ENCODE data around the gene RHOF. TPM values are rescaled to one million over a fixed set of nuclear protein-coding genes. Genes with fewer than 3 reads are reported as not detected.

Gene RHOF
- total RNA-seq, 1 experiment from 2014 or later = 71.8 TPM

GRCh38 chr12:121755591-121755990 lies 37.9 kb downstream of the RHOF start:
- DNase-seq (ENCODE audit: low read depth, low spot score) (no peak), ATAC-seq (no peak)
- BruUV-seq (replicated peaks) = no TSS peak
- CTCF ChIA-PET = no interaction called here
- in situ Hi-C loops (cut with HindIII; ENCODE audit: low pct_unique_long_range_greater_than_20kb, low sequenced_read_pairs) (no loop called here), intact Hi-C loops (cut with micrococcal nuclease; ENCODE audit: unreplicated experiment) (no loop called here)
- POLR2A ChIA-PET = no interaction called here
- Histone ChIP-seq H3K9me3 (ENCODE audit: control insufficient read depth, insufficient read depth, low read depth, low read length) (no peaks in the 10 kb centered on the region), H3K27me3 (ENCODE audit: control insufficient read depth, insufficient read depth, low read length) (no peaks in the 10 kb centered on the region), H3K27ac (ENCODE audit: low read length) (no peak overlapping the region), H3K36me3 (ENCODE audit: control insufficient read depth, insufficient read depth, low read length) (no peaks in the 10 kb centered on the region), H3K4me3 (ENCODE audit: low read depth in 2 of 2, low read length in 2 of 2) (no peak overlapping the region), H3K4me1 (ENCODE audit: control insufficient read depth, insufficient read depth, low read length) (no peaks in the 10 kb centered on the region)
- no peak for TF ChIP-seq POLR2AphosphoS5 (IDR thresholded peaks at IDR 0.05; ENCODE audit: low read depth, low read length)
- TF ChIP-seq TCF7L2 (IDR thresholded peaks at IDR 0.05; ENCODE audit: low read depth, low read length) = no peak
- TF ChIP-seq, protein P1, sequence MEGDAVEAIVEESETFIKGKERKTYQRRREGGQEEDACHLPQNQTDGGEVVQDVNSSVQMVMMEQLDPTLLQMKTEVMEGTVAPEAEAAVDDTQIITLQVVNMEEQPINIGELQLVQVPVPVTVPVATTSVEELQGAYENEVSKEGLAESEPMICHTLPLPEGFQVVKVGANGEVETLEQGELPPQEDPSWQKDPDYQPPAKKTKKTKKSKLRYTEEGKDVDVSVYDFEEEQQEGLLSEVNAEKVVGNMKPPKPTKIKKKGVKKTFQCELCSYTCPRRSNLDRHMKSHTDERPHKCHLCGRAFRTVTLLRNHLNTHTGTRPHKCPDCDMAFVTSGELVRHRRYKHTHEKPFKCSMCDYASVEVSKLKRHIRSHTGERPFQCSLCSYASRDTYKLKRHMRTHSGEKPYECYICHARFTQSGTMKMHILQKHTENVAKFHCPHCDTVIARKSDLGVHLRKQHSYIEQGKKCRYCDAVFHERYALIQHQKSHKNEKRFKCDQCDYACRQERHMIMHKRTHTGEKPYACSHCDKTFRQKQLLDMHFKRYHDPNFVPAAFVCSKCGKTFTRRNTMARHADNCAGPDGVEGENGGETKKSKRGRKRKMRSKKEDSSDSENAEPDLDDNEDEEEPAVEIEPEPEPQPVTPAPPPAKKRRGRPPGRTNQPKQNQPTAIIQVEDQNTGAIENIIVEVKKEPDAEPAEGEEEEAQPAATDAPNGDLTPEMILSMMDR (IDR thresholded peaks at IDR 0.05) = no peak
- TF ChIP-seq, protein P2, sequence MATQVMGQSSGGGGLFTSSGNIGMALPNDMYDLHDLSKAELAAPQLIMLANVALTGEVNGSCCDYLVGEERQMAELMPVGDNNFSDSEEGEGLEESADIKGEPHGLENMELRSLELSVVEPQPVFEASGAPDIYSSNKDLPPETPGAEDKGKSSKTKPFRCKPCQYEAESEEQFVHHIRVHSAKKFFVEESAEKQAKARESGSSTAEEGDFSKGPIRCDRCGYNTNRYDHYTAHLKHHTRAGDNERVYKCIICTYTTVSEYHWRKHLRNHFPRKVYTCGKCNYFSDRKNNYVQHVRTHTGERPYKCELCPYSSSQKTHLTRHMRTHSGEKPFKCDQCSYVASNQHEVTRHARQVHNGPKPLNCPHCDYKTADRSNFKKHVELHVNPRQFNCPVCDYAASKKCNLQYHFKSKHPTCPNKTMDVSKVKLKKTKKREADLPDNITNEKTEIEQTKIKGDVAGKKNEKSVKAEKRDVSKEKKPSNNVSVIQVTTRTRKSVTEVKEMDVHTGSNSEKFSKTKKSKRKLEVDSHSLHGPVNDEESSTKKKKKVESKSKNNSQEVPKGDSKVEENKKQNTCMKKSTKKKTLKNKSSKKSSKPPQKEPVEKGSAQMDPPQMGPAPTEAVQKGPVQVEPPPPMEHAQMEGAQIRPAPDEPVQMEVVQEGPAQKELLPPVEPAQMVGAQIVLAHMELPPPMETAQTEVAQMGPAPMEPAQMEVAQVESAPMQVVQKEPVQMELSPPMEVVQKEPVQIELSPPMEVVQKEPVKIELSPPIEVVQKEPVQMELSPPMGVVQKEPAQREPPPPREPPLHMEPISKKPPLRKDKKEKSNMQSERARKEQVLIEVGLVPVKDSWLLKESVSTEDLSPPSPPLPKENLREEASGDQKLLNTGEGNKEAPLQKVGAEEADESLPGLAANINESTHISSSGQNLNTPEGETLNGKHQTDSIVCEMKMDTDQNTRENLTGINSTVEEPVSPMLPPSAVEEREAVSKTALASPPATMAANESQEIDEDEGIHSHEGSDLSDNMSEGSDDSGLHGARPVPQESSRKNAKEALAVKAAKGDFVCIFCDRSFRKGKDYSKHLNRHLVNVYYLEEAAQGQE (IDR thresholded peaks at IDR 0.05; ENCODE audit: insufficient read depth in 1 of 2, low read depth in 2 of 2, low read length in 1 of 2) = no peak
- TF ChIP-seq SIN3A (IDR thresholded peaks at IDR 0.05; ENCODE audit: borderline replicate concordance, insufficient read depth, low read depth, low read length) = no peak

DNA sequence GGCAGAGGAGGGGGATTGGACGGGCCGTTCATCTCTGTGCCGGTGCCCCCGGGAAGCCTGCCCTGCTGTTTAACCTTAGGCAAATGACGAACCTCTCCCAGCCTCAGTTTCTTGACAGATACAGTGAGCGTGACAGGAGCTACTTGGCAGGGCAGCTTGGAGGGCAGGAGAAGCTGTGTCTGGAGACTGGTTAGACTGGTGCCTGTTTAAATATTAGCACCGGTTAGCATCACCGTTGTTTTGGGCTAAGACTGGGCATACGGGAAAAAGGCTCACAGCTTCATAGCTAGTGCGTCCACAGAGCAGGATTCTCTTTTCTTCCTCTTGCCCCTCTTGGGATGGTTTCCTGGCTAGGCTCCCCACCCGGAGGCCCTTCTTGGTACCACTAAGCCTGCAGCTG lies 38.7 kb downstream of the RHOF start:
- no peaks in the 10 kb centered on the region for H3K9me3 ChIP-seq (ENCODE audit: control insufficient read depth, insufficient read depth, low read depth, low read length)
- H3K27ac ChIP-seq (ENCODE audit: low read length) = no peak overlapping the region
- intact Hi-C loops (cut with micrococcal nuclease; ENCODE audit: unreplicated experiment) = no loop called here
- no TSS peak for BruUV-seq (replicated peaks)
- ChIA-PET CTCF (no interaction called here), POLR2A (no interaction called here)
- in situ Hi-C loops (cut with HindIII; ENCODE audit: low pct_unique_long_range_greater_than_20kb, low sequenced_read_pairs) = no loop called here
- H3K36me3 ChIP-seq (ENCODE audit: control insufficient read depth, insufficient read depth, low read length) = no peaks in the 10 kb centered on the region
- no peaks in the 10 kb centered on the region for H3K27me3 ChIP-seq (ENCODE audit: control insufficient read depth, insufficient read depth, low read length)
- no peak overlapping the region for H3K4me3 ChIP-seq (ENCODE audit: low read depth in 2 of 2, low read length in 2 of 2)
- ATAC-seq = no peak
- TF ChIP-seq POLR2AphosphoS5 (IDR thresholded peaks at IDR 0.05; ENCODE audit: low read depth, low read length) = no peak
- no peak for TF ChIP-seq TCF7L2 (IDR thresholded peaks at IDR 0.05; ENCODE audit: low read depth, low read length)
- TF ChIP-seq, protein P1 (IDR thresholded peaks at IDR 0.05) = no peak
- TF ChIP-seq, protein P2 (IDR thresholded peaks at IDR 0.05; ENCODE audit: insufficient read depth in 1 of 2, low read depth in 2 of 2, low read length in 1 of 2) = no peak
- no peak for TF ChIP-seq SIN3A (IDR thresholded peaks at IDR 0.05; ENCODE audit: borderline replicate concordance, insufficient read depth, low read depth, low read length)
- DNase-seq (ENCODE audit: low read depth, low spot score) = no peak
- no peaks in the 10 kb centered on the region for H3K4me1 ChIP-seq (ENCODE audit: control insufficient read depth, insufficient read depth, low read length)
